ENCODE data around the gene E2F4. TPM values are rescaled to one million over a fixed set of nuclear protein-coding genes. Genes with fewer than 3 reads are reported as not detected.

Gene E2F4
- total RNA-seq, 1 donor from 2014 or later, result 78.1 TPM

- Histone ChIP-seq H3K4me1 (peaks cover 34% of the 10 kb centered on the region), H3K9me3 (no peaks in the 10 kb centered on the region), H3K4me3 (no peak overlapping the region), H3K27me3 (no peaks in the 10 kb centered on the region), H3K27ac (no peak overlapping the region), H3K36me3 (peaks cover 7 to 52% of the 10 kb centered on the region in 2 donors)
- intact Hi-C loops (cut with DNase I), result loop anchor here (5.0 kb wide), 1 partner anchor 880 kb away; no protein-coding TSS in a partner anchor
- DNase-seq (ENCODE audit: extremely low spot score in 2 of 2), result no peak
- no peak for TF ChIP-seq POLR2A (IDR thresholded peaks at IDR 0.05)
- TF ChIP-seq POLR2AphosphoS5 (IDR thresholded peaks at IDR 0.05; ENCODE audit: insufficient read depth in 1 of 2, low read depth in 1 of 2), result no peak
- TF ChIP-seq CTCF (IDR thresholded peaks at IDR 0.05), result no peak
Measured at GRCh38 chr16:67196881-67197280, 4.9 kb downstream of the E2F4 start.

- TF ChIP-seq POLR2A (IDR thresholded peaks at IDR 0.05), result no peak
- TF ChIP-seq CTCF (IDR thresholded peaks at IDR 0.05), result no peak
- no peak for TF ChIP-seq POLR2AphosphoS5 (IDR thresholded peaks at IDR 0.05; ENCODE audit: insufficient read depth in 1 of 2, low read depth in 1 of 2)
- no peaks in the 10 kb centered on the region for H3K27me3 ChIP-seq
- peaks cover 7 to 60% of the 10 kb centered on the region in 2 donors for H3K36me3 ChIP-seq
- no peaks in the 10 kb centered on the region for H3K9me3 ChIP-seq
- no peak for DNase-seq (ENCODE audit: extremely low spot score in 2 of 2)
- H3K27ac ChIP-seq, result no peak overlapping the region
- intact Hi-C loops (cut with DNase I), result loop anchor here (5.0 kb wide), 1 partner anchor 880 kb away; no protein-coding TSS in a partner anchor
- H3K4me3 ChIP-seq, result no peak overlapping the region
- H3K4me1 ChIP-seq, result peaks cover 30% of the 10 kb centered on the region
Measured at GRCh38 chr16:67197704-67198103, 5.7 kb downstream of the E2F4 start.

- intact Hi-C loops (cut with DNase I), result loop anchor here (5.0 kb wide), 1 partner anchor 881 kb away; no protein-coding TSS in a partner anchor
- peak in 2 of 3 experiments; percentile 22 to 30 for TF ChIP-seq CTCF (IDR thresholded peaks at IDR 0.05)
- TF ChIP-seq POLR2AphosphoS5 (IDR thresholded peaks at IDR 0.05; ENCODE audit: insufficient read depth in 1 of 2, low read depth in 1 of 2), result no peak
- H3K4me1 ChIP-seq, result peaks cover 24% of the 10 kb centered on the region
- H3K4me3 ChIP-seq, result no peak overlapping the region
- H3K27me3 ChIP-seq, result no peaks in the 10 kb centered on the region
- peak overlapping the region; percentile 38 for H3K27ac ChIP-seq
- H3K9me3 ChIP-seq, result no peaks in the 10 kb centered on the region
- H3K36me3 ChIP-seq, result peaks cover 7 to 61% of the 10 kb centered on the region in 2 donors
- DNase-seq (ENCODE audit: extremely low spot score in 2 of 2), result no peak
Measured at GRCh38 chr16:67198238-67198734, 6.3 kb downstream of the E2F4 start.

- DNase-seq (ENCODE audit: extremely low spot score in 2 of 2), result no peak
- peak within 1 kb of the TSS; percentile 32 to 46 for H3K4me3 ChIP-seq
- no peaks in the 10 kb centered on the region for H3K27me3 ChIP-seq
- H3K9me3 ChIP-seq, result no peaks in the 10 kb centered on the region
- H3K27ac ChIP-seq, result peak within 1 kb of the TSS; percentile 38
- peak in 1 of 2 donors; percentile 36 for TF ChIP-seq POLR2AphosphoS5 (IDR thresholded peaks at IDR 0.05; ENCODE audit: insufficient read depth in 1 of 2, low read depth in 1 of 2)
- peak in 1 of 3 experiments; percentile 12 for TF ChIP-seq CTCF (IDR thresholded peaks at IDR 0.05)
- TF ChIP-seq POLR2A (IDR thresholded peaks at IDR 0.05), result no peak
- peaks cover 7 to 59% of the 10 kb centered on the region in 2 donors for H3K36me3 ChIP-seq
- H3K4me1 ChIP-seq, result peaks cover 15% of the 10 kb centered on the region
- intact Hi-C loops (cut with DNase I), result loop anchor here (5.0 kb wide), 1 partner anchor 882 kb away; no protein-coding TSS in a partner anchor
Measured at GRCh38 chr16:67199011-67199807, 7.3 kb downstream of the E2F4 start, which contains the start of gene ELMO3. ELMO3 (plus strand) TSS chr16:67199131; CDS start chr16:67199327, 196 bp downstream.
